B cell (primary cell): ENCODE measurements around the gene SLC25A26. TPM values are rescaled to one million over a fixed set of nuclear protein-coding genes. Genes with fewer than 3 reads are reported as not detected.

Source experiments
- ATAC-seq: fragments of 200-7000 bp; cut with Tn5 transposase; one replicate; pipeline ENCODE4 v1.10.0; 2021; ENCODE audit warnings: low read depth, mild to moderate bottlenecking, moderate number of reproducible peaks, moderate library complexity
- CTCF ChIA-PET: fragments of 350-600 bp; sonication (Branson Sonifier 250); formaldehyde crosslinking; loops from one replicate; lab custom pipeline; 2021; ENCODE audit warnings: antibody characterized with exemption, inconsistent platforms; lab: Charles Lee
- POLR2A ChIA-PET: fragments of 350-600 bp; sonication (Branson Sonifier 250); formaldehyde crosslinking; loops from one replicate; lab custom pipeline; 2021; ENCODE audit warnings: antibody characterized with exemption; lab: Charles Lee
- DNase-seq: peaks from one replicate; pipeline ENCODE4 v3.0.0; 2013
- H2AFZ ChIP-seq: 2 replicates; pipeline ENCODE4 v1.6.1; 2012; ENCODE audit warnings: mild to moderate bottlenecking, low read depth, low read length; ENCODE audit not compliant: insufficient read depth, poor library complexity, severe bottlenecking
- H3K27ac ChIP-seq, 2 donors: 1 replicate in 1 of 2; 2 replicates in 1 of 2; pipeline ENCODE4 v1.5.1; 2012 to 2013; ENCODE audit warnings: low read length in 2 of 2, mild to moderate bottlenecking in 2 of 2, moderate library complexity in 1 of 2
- H3K27me3 ChIP-seq, 4 experiments: fragments of 200-600 bp in 1 of 4; sonication (generic) in 1 of 4; replicated peaks in 1 of 4; 1 replicate in 2 of 4; 2 replicates in 2 of 4; pipeline versions ENCODE4 v1.6.1 to v1.7.0; 2013 to 2016; ENCODE audit warnings: low read length in 3 of 4, mild to moderate bottlenecking in 2 of 4, mixed read lengths in 1 of 4, moderate library complexity in 1 of 4; ENCODE audit not compliant: insufficient read depth in 4 of 4, control insufficient read depth in 3 of 4; ENCODE audit errors: control extremely low read depth in 1 of 4
- H3K36me3 ChIP-seq, 2 experiments: replicated peaks in 1 of 2; 1 replicate in 1 of 2; 2 replicates in 1 of 2; pipeline versions ENCODE4 v1.6.1 to v1.7.1; 2013; ENCODE audit warnings: low read length in 1 of 2; ENCODE audit not compliant: insufficient read depth in 2 of 2, control insufficient read depth in 1 of 2; ENCODE audit errors: control extremely low read depth in 1 of 2, extremely low read depth in 1 of 2
- H3K4me1 ChIP-seq, 2 donors: fragments of 200-600 bp in 1 of 2; sonication (generic) in 1 of 2; 1 replicate in 1 of 2; 2 replicates in 1 of 2; pipeline versions ENCODE4 v1.5.1 to v1.6.1; 2013 to 2017; ENCODE audit warnings: low read length in 2 of 2; ENCODE audit not compliant: control insufficient read depth in 2 of 2, insufficient read depth in 2 of 2
- H3K4me2 ChIP-seq: replicated peaks from 2 replicates; pipeline ENCODE3; 2012; ENCODE audit warnings: mild to moderate bottlenecking, low read depth, low read length; ENCODE audit not compliant: poor library complexity, severe bottlenecking
- H3K4me3 ChIP-seq, 5 experiments: fragments of 200-600 bp in 1 of 5; sonication (generic) in 1 of 5; 1 replicate in 3 of 5; 2 replicates in 2 of 5; pipeline versions ENCODE4 v1.5.1 to v1.7.0; 2011 to 2016; ENCODE audit warnings: low read length in 4 of 5, mild to moderate bottlenecking in 4 of 5, low read depth in 2 of 5, control low read depth in 1 of 5, moderate library complexity in 1 of 5; ENCODE audit not compliant: insufficient read depth in 1 of 5; ENCODE audit errors: control extremely low read depth in 1 of 5, extremely low read depth in 1 of 5
- H3K79me2 ChIP-seq: fragments of 200-600 bp; sonication (generic); one replicate; pipeline ENCODE4 v1.6.0; 2016; ENCODE audit warnings: low read length; ENCODE audit not compliant: control insufficient read depth, insufficient read depth
- H3K9ac ChIP-seq: fragments of 200-600 bp; sonication (generic); 2 replicates; pipeline ENCODE4 v1.6.1; 2017; ENCODE audit warnings: mild to moderate bottlenecking, low read length, moderate library complexity
- H3K9me3 ChIP-seq, 3 donors: one replicate each; pipeline versions ENCODE4 v1.6.1 to v1.7.1; 2013; ENCODE audit warnings: low read length in 2 of 3; ENCODE audit not compliant: control insufficient read depth in 2 of 3, insufficient read depth in 1 of 3; ENCODE audit errors: control extremely low read depth in 1 of 3
- H4K20me1 ChIP-seq: 2 replicates; pipeline ENCODE4 v1.6.0; 2012; ENCODE audit warnings: mild to moderate bottlenecking, low read length; ENCODE audit not compliant: insufficient read depth, control insufficient read depth, poor library complexity, severe bottlenecking
- H3K27ac Mint-ChIP-seq: one replicate; pipeline ENCODE4 v1.8.0; 2021; ENCODE audit warnings: mixed read lengths
- H3K27me3 Mint-ChIP-seq: one replicate; pipeline ENCODE4 v1.8.0; 2021; ENCODE audit warnings: mixed read lengths
- H3K4me1 Mint-ChIP-seq: one replicate; pipeline ENCODE4 v1.8.0; 2021; ENCODE audit warnings: mixed read lengths
- H3K4me3 Mint-ChIP-seq: one replicate; pipeline ENCODE4 v1.8.0; 2021; ENCODE audit warnings: mixed read lengths
- H3K9me3 Mint-ChIP-seq: one replicate; pipeline ENCODE4 v1.8.0; 2022; ENCODE audit warnings: mixed read lengths; ENCODE audit not compliant: insufficient read depth
- EZH2 ChIP-seq: IDR thresholded peaks from 2 replicates; pipeline ENCODE4 v1.6.1; 2012; ENCODE audit warnings: borderline replicate concordance, low read depth, mild to moderate bottlenecking, moderate library complexity, low read length; ENCODE audit not compliant: insufficient read depth, poor library complexity, severe bottlenecking
- WGBS: methylation state at CpG from one replicate; pipeline ENCODE4 v1.1.5; 2013; ENCODE audit warnings: missing lambda C conversion rate; ENCODE audit not compliant: insufficient coverage; 5-methylcytosine and 5-hydroxymethylcytosine counted together
- intact Hi-C: fragments of 100-400 bp; cut with micrococcal nuclease; formaldehyde crosslinking; loops from one replicate; pipeline ENCODE4 v1.10.0; 2022
- polyA plus RNA-seq: library from polyadenylated mRNA; depleted of rRNA; stranded (reverse); fragments of >200 nt; gene quantifications from 2 replicates; pipeline ENCODE4 v1.2.3, GENCODE V29; 2012
- total RNA-seq, 2 donors: library from RNA; stranded (reverse); fragments of 120-200 nt in 1 of 2; gene quantifications; 1 replicate in 1 of 2; 2 replicates in 1 of 2; pipeline versions ENCODE4 v1.2.3 to v1.2.4, GENCODE V29; 2013 to 2022
- TF ChIP-seq, protein P1 (sequence below): fragments of 200-600 bp; IDR thresholded peaks from one replicate; pipeline ENCODE4 v1.8.0; 2022; ENCODE audit warnings: antibody characterized with exemption, mild to moderate bottlenecking

Gene SLC25A26
- total and polyA plus RNA-seq, 2 donors (not counting 1 experiment from before 2014, with no cell fraction given) = 22.3 to 23.8 TPM

DNA sequence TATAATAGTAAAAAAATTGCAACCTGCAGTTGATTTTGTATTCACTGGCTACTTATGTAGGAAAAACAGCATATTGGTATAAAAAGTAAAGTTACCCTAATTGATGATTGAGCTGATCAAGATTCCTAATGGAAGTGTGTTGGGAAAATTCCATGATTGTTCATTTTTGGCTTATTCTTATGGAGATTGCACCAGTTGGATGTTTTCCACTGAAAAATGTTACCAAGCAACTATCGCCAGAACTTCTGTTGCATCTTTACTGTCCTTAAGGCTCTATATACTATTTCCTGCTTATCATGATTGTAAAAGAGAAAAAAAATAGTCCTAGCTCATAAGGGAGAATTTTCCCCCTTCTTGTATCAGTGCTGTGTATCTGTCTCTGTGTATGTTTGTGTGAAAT lies 48.6 kb downstream of the SLC25A26 start:
- no peak overlapping the region for H3K27ac Mint-ChIP-seq
- Histone ChIP-seq H3K27me3 (no peaks in the 10 kb centered on the region), H3K4me2 (no peak overlapping the region), H4K20me1 (peaks cover 14% of the 10 kb centered on the region), H3K9me3 (peaks cover 0 to 1% (median 0%) of the 10 kb centered on the region in 3 donors), H2AFZ (no peak overlapping the region), H3K27ac (no peak overlapping the region), H3K9ac (no peak overlapping the region), H3K4me1 (peaks cover 17 to 18% of the 10 kb centered on the region in 2 donors), H3K79me2 (no peaks in the 10 kb centered on the region), H3K36me3 (peaks cover 1 to 5% of the 10 kb centered on the region in 2 experiments), H3K4me3 (no peak overlapping the region)
- no CpG with 5 or more reads among the region's 1 CpG for WGBS
- H3K9me3 Mint-ChIP-seq = no peaks in the 10 kb centered on the region
- H3K4me3 Mint-ChIP-seq = no peak overlapping the region
- TF ChIP-seq, protein P1, sequence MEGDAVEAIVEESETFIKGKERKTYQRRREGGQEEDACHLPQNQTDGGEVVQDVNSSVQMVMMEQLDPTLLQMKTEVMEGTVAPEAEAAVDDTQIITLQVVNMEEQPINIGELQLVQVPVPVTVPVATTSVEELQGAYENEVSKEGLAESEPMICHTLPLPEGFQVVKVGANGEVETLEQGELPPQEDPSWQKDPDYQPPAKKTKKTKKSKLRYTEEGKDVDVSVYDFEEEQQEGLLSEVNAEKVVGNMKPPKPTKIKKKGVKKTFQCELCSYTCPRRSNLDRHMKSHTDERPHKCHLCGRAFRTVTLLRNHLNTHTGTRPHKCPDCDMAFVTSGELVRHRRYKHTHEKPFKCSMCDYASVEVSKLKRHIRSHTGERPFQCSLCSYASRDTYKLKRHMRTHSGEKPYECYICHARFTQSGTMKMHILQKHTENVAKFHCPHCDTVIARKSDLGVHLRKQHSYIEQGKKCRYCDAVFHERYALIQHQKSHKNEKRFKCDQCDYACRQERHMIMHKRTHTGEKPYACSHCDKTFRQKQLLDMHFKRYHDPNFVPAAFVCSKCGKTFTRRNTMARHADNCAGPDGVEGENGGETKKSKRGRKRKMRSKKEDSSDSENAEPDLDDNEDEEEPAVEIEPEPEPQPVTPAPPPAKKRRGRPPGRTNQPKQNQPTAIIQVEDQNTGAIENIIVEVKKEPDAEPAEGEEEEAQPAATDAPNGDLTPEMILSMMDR = no peak
- TF ChIP-seq EZH2 = no peak
- ChIA-PET POLR2A (no interaction called here), CTCF (interaction anchor here (0.9 to 2.1 kb wide), 4 partner anchors 16 to 553 kb away, joined by 3 to 11 read pairs (median 6); no protein-coding TSS in a partner anchor)
- H3K4me1 Mint-ChIP-seq = peaks cover 25% of the 10 kb centered on the region
- no peaks in the 10 kb centered on the region for H3K27me3 Mint-ChIP-seq
- intact Hi-C loops = no loop called here
- ATAC-seq (no peak), DNase-seq (no peak)

DNA sequence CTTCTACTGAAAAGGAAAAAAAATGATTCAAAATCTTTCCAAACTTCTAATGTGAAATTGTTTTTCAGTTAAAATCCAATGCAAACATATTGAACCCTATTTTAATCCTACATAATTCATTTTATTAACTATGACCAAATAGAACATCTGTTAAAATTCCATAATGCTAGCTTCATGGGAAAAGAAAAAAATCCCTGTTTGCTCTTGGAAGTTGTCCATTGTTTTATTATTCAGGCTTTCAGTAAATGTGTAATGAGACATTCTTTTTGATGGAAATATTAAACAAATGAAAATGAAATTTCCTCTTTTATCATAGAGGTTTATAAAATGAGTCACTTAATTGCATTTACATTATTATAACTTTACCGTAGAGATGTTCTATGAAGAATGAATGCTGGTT lies 49.5 kb downstream of the SLC25A26 start:
- WGBS = no CpG with 5 or more reads among the region's 1 CpG
- intact Hi-C loops = no loop called here
- no peak overlapping the region for H3K9ac ChIP-seq

More for the DNA sequence above, 49.5 kb downstream of the SLC25A26 start:
- no peak for DNase-seq
- TF ChIP-seq, protein P1 = no peak
- no peak for TF ChIP-seq EZH2
- ChIA-PET CTCF (interaction anchor here (1.7 to 2.3 kb wide), 3 partner anchors 16 to 552 kb away, joined by 8 to 16 read pairs (median 11); no protein-coding TSS in a partner anchor), POLR2A (no interaction called here)
- H3K4me1 Mint-ChIP-seq = peaks cover 25% of the 10 kb centered on the region
- Histone ChIP-seq H3K9me3 (peaks cover 0 to 1% (median 0%) of the 10 kb centered on the region in 3 donors), H3K79me2 (no peaks in the 10 kb centered on the region), H3K4me1 (peaks cover 17 to 18% of the 10 kb centered on the region in 2 donors), H3K4me3 (no peak overlapping the region), H3K4me2 (no peak overlapping the region), H4K20me1 (peaks cover 14% of the 10 kb centered on the region), H3K36me3 (peaks cover 0 to 5% of the 10 kb centered on the region in 2 experiments), H2AFZ (no peak overlapping the region), H3K27me3 (no peaks in the 10 kb centered on the region), H3K27ac (no peak overlapping the region)
- H3K4me3 Mint-ChIP-seq = no peak overlapping the region
- H3K9me3 Mint-ChIP-seq = peaks cover under 1% of the 10 kb centered on the region
- no peak for ATAC-seq
- no peaks in the 10 kb centered on the region for H3K27me3 Mint-ChIP-seq
- no peak overlapping the region for H3K27ac Mint-ChIP-seq
